Measurements from ENCODE around the gene CLASP2. TPM values are rescaled to one million over a fixed set of nuclear protein-coding genes. Genes with fewer than 3 reads are reported as not detected.
"Not testable (repeated sequence)": the region's sequence is repeated elsewhere in the genome, so short reads cannot be mapped to it uniquely, and the experiment has no call there.

The CLASP2 gene
- total RNA-seq, 1 experiment from 2014 or later: 26.5 TPM

DNA sequence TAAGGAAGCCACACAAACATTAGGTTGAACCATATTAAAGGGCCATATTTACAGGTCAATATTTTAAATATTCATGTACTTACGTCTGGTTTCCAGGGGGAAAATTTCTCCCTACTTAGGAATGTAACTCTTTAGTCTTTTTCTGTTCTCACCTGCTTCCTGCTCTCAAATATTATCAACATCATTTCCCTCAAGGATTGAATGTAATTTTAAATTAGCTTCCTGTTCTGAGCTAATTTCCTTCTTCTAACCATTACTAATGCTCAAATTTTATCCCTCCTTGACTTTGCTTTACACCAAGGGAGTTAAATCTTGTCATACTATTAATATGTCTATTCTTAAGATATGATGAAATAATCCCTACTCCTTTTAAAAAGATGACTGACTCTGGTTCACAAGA, 174.5 kb downstream of the CLASP2 start:
- no peak for DNase-seq (ENCODE audit: low spot score)

DNA sequence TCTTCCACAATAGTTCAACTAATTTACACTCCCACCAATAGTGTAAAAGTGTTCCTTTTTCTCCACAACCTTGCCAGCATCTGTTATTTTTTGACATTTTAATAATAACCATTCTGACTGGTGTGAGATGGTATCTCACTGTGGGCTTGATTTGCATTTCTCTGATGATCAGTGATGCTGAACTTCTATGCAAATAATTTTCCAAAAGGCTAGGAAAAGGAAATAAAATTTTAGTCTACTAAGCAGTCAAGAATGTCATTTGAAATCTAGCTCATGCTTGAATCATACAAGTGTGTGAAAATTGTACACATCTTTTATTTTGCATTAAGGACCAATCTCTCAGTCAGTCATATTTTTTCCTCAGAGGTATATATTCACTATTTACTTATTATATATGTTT, 176.1 kb downstream of the CLASP2 start:
- DNase-seq (ENCODE audit: low spot score): no peak

DNA sequence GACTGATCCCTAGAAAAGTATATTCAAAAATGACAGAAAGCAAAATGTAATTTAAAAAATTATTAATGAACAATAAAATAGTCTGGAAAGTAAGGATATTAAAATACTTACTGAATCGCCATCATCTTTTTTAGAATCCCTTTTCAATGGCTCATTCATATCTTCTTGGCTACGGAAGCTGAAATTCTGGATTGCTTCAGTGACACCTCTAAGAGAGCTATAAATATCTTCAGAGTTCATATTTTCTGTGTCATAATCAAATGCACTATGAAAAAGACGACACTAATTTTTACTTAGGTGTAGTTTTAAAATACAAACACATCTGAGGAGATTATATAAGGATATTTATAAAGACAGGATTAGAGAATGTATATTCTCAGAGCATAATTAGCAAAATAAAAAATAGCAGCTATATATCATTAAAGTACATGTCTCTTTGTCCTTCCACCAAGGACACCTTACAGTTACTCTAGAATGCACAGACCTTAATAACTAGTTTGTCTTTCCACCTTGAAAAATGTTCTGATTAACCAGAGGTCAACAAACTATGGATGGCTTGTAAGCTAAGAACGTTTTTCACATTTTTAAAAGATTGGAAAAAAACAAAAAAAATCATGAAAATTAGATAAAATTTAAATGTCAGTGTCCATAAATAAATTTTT, 179.2 kb downstream of the CLASP2 start:
- no peak for DNase-seq (ENCODE audit: low spot score)

DNA sequence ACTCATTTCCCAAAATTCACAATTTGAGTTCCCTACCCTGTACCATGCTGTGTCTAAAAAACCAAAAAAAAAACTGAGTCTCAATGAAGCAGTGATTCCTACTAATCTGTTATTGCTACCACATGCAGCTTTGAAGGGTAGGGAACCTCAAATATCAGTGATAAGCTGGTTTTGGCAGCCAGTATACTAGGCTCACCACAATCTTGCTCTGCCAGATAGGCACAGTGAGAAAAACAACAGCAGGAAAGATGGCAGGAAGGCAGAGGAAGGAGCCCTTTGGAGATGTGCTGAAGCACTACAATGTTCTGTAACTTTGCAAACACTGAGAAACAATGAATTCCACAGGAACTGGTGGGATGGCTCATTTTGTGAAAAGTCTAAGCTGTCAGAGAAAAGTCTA, 180.9 kb downstream of the CLASP2 start:
- no peak for DNase-seq (ENCODE audit: low spot score)

DNA sequence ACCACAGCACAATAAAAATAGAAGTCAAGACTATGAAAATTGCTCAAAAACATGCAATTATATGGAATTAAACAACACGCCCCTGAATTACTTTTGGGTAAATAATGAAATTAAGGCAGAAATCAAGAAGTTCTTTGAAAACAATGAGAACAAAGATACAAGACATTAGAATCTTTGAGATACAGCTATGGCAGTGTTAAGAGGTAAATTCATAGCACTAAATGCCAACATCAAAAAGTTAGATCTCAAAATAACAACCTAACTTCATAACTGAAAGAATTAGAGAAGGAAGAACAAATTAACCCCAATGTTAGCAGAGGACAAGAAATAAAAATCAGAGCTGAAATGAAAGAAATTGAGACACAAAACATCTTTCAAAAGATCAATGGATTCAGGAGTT, 191.3 kb downstream of the CLASP2 start:
- DNase-seq (ENCODE audit: low spot score): no peak

DNA sequence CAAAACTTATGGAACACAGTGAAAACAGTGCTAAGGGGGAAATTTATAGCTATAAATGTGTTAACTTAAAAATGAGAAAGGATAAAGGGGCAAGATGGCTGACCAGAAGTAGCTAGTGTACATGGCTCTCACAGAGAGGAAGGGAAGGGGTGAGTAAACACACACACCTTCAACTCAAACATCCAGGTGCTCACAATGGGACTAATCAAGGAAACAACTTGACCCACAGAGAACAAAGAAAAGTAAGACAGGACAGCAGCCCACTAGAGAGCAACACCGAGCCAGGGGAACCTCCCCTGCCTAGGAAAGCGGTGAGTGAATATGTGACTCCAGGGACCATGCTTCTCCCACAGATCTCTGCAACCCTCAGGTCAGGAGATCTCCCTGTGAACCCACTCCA, 192.8 kb downstream of the CLASP2 start:
- no peak for DNase-seq (ENCODE audit: low spot score)

DNA sequence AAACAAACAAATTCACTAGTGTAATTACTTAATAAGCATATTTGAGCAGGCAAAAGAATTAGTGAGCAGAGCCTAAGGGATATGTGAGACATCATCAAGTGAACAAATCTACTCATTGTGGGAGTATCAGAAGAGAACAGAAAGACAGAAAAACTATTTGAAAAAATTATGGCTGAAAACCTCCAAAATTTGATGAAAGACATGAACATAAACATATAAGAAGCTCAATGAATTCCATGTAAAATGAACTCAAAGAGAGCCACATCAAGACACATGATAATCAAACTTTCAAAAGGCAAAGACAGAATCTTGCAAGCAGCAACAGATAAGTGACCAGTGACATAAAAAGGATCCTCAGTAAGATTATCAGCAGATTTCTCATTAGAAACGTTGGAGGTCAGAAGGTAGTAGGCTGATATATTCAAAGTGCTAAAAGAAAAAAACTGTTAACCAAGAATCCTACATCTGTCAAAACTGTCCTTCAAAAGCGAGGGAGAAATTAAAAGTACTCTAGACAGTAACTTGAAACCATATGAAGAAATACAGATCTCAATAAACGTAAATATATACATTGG, 194.9 kb downstream of the CLASP2 start:
- DNase-seq (ENCODE audit: low spot score): no peak

DNA sequence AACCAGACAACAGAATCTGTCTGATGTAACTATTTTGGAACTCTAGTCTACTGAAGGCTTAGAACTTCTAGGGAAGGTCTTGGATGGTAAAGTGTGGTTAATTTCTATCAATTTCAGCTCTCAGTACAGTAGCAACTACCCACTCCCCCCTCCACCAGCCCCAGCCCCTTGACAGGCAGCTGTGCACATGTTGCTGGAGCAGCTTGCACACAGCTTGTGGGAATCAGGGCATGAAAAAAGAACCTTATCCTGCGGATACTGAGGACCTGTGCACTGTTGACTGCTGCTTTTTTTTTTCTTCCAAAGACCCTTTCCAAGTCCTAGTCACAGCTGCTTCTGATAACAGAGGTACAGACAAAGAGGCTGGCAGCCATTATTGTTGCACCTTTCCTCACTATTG, 196.3 kb downstream of the CLASP2 start:
- DNase-seq (ENCODE audit: low spot score): no peak

DNA sequence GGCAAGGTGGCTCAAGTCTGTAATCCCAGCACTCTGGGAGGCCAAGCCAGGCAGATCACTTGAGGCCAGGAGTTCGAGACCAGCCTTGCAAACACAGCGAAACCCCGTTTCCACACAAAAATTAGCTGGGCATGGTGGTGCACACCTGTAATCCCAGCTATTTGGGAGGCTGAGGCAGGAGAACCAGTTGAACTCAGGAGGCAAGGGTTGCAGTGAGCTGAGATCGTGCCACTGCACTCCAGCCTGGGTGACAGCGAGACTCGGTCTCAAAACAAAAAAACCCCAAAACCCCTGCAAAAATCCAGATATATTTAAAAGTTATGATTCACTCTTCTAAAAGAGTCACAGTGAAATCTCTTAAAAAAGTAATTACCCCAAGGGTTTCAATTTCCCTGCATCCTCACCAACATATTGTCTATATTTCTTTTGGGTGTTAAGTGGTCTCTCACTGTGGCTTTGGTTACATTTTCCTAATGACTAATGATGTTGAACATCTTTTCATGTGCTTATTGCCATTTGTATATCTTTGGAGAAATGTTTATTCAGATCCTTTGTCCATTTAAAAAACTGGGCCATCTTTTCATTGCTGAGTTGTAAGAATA, 204.7 kb downstream of the CLASP2 start:
- no peak for DNase-seq (ENCODE audit: low spot score)

DNA sequence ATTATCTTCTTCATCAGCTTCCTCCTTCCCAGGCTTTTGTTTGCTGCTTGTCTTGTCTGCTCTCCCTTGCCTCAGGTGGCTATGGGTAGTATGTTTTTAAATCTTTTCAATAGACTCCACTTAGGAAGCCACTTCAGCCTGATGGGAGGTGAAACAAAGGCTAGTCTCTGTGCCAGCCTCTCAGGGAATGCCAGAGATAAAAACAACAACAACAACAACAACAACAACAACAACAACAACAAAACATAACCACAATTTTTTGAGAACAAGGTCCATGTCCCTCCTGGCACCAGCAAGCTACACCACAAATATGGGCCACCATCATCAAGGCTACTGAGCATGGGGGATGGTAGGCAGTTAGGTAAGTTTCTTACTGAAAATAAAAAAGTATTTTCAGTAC, 213.0 kb downstream of the CLASP2 start:
- no peak for DNase-seq (ENCODE audit: low spot score)

DNA sequence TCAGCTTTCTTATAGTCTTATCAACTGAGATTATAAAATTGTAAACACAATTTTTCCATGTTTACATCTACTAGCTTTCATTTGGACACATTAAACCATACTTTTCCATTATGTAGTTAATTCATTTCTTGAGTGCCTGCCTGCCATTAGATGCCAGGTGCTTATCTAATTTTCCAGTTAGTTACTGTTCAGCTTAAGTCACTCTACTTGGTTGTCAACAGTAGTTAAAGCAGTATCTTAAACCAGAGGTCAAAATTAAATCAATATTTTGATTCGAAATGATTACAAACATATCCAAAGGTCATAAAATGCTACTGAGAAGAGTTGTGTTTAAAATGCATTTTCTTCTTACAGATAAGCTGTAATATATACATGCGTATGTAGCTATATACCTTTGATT, 221.6 kb downstream of the CLASP2 start:
- no peak for DNase-seq (ENCODE audit: low spot score)

DNA sequence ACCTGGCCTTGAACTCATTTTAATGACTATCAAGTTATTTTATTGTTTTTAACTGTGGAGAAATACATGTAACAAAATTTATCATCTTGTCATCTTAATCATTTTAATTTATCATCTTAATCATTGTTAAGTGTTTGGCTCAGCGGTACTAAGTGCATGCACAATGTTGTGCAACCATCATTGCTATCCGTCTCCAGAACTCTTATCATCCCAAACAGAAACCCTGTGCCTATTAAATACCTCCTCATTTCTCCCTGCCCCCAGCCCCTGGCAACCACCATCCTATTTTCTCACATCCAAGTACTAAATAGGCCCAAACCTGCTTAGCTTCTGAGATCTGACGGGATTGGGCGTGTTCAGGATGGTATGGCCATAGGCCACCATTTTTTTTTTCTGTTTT, 226.3 kb downstream of the CLASP2 start:
- DNase-seq (ENCODE audit: low spot score): no peak

DNA sequence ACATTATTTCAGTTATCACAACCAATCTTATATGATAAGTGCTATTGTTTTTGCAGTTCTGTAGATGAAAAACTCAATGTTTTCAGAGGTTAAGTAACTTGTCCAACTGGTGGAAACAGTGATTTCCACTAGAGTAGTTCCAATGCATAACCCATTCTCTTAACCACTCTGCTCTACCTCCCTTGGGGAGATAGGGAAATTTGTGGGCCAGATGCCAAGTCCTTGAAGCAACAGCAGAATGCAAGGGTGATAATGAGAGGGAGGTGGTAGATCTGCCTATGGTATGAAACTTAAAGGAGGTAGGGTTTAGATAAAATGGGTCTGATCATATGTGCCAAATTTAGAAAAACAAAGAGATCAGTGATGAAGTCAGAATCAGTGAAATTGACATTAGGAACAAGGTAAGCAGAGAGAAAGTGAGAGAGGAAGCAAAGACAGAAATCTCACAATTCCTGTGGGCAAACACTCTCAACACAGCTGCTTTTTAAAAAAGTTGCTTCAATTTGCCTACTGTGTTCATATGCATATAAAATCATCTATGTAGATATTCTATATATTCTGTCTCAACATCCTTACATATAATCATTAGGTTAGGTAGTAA, 227.3 kb downstream of the CLASP2 start:
- DNase-seq (ENCODE audit: low spot score): no peak

DNA sequence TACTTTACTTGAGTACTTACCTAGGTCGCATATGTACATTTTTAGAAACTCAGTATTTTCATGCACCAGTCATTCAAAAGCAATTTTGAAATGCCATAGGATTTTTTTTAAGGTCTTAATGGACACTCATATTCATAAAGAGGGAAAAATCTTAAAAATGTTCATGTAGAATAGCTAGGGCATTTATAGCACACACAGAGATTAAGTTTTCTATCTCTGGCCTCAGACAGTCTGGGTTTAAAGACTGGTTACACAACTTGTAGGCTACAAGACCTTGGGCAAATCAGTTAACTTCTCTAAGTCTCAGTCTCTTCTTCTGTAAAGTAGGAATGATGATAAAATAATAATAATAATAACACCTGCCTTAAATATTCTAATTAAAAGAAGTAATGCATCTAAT, 229.4 kb downstream of the CLASP2 start:
- no peak for DNase-seq (ENCODE audit: low spot score)

DNA sequence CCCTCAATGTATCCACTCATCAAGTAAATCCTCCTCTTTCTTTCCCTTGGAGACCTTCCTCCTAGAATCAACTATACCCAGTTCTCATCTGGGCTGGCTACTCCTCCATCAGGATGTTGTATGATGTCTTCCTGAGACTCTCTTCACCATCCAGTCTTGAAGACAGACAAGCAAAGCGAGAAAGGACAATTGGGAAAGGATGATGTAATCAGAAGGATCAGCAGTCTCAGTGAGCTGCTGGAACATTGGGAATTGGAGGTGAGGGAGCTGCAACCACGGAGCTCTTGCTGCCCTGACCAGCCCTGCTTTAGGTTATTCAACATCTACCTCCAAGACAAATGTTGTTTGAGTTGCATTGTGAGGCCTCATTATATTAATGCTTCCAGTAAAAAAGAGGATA, 229.8 kb downstream of the CLASP2 start:
- DNase-seq (ENCODE audit: low spot score): no peak

DNA sequence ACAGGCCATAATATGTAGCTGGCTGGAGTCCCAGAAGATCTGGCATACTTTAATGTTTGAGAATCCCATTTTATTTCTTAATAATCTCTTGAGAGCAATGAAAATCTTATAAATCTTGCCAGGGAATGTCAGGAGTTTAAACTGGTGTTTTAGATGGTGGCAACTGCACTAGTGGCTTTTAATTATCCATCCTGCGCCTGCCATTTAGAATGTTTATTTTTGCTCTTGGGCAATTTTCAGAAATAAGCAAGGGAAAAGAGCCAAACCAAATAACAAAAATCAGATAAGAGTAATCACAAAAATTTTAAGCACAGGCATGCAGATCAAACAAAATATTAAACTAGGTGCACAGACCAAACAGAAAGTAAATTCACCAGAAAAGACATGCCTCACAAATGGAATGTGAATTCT, 235.9 kb downstream of the CLASP2 start:
- no peak for DNase-seq (ENCODE audit: low spot score)

DNA sequence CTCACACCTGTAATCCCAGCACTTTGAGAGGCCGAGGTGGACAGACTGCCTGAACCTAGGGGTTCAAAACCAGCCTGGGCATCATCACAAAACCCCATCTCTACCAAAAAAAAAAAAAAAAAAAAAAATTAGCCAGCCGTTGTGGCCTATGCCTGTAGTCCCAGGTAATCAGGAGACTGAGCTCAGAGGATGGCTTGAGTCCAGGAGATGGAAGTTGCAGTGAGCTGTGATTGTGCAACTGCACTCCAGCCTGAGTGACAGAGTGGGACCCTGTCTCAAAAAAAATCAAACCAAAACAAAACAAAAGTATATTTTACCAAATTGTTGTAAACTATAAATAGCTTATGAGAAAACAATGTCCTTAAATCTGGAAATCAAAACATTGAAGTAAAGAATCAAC, 243.2 kb downstream of the CLASP2 start:
- no peak for DNase-seq (ENCODE audit: low spot score)

DNA sequence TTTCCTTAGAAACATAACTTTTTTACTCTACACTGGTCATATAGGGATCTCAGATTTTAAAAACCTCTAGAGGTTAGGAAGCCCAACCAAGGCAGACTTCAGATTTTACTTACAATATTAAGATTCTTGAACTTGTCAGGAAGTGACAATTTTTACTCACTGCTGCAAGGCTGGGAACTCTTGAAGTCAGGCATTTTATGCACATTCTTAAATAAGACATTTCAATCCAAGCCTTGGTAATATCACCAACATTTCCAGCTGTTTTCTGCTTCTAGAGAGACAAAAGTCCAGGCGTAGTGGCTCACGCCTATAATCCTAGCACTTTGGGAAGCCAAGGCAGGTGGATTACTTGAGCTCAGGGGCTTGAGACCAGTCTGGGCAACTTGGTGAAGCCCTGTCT, 244.2 kb downstream of the CLASP2 start:
- no peak for DNase-seq (ENCODE audit: low spot score)

DNA sequence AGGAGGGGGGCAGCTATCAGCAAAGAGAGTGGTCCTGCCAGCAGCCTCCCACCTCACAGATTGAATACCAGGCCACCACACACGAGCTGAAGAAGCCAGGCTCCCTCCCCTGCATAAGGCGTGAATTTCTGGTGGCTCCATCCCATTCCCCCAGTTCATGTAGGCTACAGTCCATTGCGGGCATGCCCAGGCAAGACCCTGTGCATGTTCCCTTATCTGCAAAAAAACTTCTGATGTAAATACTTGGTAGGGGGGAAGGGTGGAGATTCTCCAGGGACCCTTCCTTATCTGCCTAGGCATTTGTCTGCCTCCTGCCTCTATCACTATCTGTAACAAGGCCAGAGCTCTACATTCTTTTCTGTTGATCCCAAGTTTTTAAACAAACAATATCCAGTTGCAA, 250.3 kb downstream of the CLASP2 start:
- no peak for DNase-seq (ENCODE audit: low spot score)

DNA sequence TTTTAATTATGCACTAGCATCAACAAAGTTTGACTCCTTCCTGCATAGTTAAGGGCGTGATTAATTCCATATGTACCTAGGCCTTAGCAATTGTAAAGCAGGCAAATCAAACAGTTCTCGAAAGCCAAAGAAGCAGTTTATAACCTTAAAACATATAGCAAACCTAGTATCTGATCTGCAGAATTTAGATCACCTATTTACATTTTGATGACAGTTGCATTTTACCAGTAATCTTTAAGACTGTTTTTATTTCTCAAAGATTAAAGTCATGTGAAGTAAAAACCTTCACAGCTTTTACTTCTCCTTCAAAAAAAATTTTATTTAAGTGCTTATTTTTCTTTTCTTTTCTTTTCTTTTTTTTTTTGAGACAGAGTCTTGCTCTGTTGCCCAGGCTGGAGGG, 257.0 kb downstream of the CLASP2 start:
- DNase-seq (ENCODE audit: low spot score): no peak

DNA sequence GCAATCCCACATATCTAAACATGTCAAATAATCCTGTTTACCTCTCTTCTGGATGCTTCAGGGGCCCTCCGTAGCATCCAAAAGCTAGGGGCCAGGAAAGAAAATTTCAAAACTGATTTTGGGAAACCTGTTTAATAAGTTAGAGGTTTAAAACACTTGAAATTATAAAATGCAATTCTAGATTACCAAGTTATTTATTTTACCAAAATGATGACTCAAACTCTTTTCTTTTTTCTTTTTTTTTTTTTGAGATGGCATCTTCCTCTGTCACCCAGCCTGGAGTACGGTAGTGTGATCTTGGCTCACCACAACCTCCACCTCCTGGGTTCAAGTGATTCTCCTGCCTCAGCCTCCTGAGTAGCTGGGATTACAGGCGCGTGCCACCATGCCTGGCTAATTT, 258.5 kb downstream of the CLASP2 start:
- not testable (repeated sequence) for DNase-seq (ENCODE audit: low spot score)

DNA sequence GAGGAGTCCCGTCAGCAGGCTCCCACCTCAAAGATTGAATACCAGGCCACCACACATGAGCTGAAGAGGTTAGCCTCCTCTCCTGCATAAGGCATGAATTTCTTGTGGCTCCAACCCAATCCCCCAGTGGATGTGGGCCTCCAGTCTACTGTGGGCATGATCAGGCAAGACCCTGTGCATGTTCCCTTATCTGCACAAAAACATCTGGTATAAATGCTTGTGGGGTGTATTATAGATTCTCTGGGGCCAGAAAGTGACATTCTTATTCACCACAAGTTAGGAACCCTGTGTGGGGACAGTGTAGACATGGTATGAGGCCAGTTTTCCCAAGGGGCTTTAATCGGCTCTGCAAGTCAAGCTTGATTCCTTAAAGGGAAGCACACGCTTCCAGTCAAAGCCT, 259.6 kb downstream of the CLASP2 start:
- DNase-seq (ENCODE audit: low spot score): no peak

DNA sequence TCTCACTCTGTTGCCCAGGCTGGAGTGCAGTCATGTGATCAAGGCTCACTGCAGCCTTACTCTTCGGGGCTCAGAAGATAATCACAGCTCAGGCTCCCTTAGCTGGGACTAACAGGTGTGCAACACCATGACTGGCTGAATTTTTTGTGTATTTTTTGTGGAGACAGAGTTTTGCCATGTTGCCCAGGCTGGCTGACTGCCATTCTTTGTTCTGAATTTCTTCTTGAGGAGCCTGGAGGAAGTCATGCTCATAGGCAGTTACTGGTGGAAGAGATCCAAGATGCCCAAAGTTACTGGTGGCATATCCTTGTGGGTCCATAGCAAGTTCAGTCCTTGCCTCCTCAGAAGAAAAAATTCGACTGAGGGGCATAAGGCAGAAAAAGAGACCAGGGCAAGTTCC, 261.3 kb downstream of the CLASP2 start:
- no peak for DNase-seq (ENCODE audit: low spot score)

Data from H4 (cell line).